Measurements from ENCODE around the gene SPIB.

- TF ChIP-seq POLR2A (IDR thresholded peaks at IDR 0.05; ENCODE audit: low read depth, low read length) (no peak), SPI1 (IDR thresholded peaks at IDR 0.05; ENCODE audit: low read depth, low read length) (no peak), POLR2AphosphoS5 (IDR thresholded peaks at IDR 0.05; ENCODE audit: low read depth, low read length) (no peak), PAX5 (IDR thresholded peaks at IDR 0.05; ENCODE audit: insufficient read depth, low read length, severe bottlenecking) (no peak), TAF1 (IDR thresholded peaks at IDR 0.05; ENCODE audit: low read depth, low read length) (no peak), POU2F2 (IDR thresholded peaks at IDR 0.05; ENCODE audit: low read depth, low read length) (no peak)
Observed at GRCh38 chr19:50406829-50407228, 11.9 kb upstream of the SPIB start.

All from GM12891 (cell line).